H9 (cell line): ENCODE data around the gene MYO1E. TPM values are rescaled to one million over a fixed set of nuclear protein-coding genes. Genes with fewer than 3 reads are reported as not detected.

Source experiments
- DNase-seq: peaks from one replicate; pipeline ENCODE4 v3.0.0-alpha.2; 2017
- H2AFZ ChIP-seq: one replicate; pipeline ENCODE4 v1.6.1; 2013; ENCODE audit warnings: mild to moderate bottlenecking, low read length, control low read depth, moderate library complexity
- H2AK5ac ChIP-seq: 2 replicates; pipeline ENCODE4 v1.6.1; 2013; ENCODE audit warnings: low read length, control low read depth, mixed read lengths; ENCODE audit not compliant: insufficient read length
- H2BK120ac ChIP-seq: one replicate; pipeline ENCODE4 v1.6.1; 2013; ENCODE audit warnings: low read depth, mild to moderate bottlenecking, low read length, control low read depth, inconsistent platforms; ENCODE audit not compliant: poor library complexity, severe bottlenecking
- H2BK12ac ChIP-seq: 2 replicates; pipeline ENCODE4 v1.6.1; 2013; ENCODE audit warnings: low read length, control low read depth, mixed read lengths, low read depth; ENCODE audit not compliant: insufficient read length
- H2BK15ac ChIP-seq: 2 replicates; pipeline ENCODE4 v1.6.1; 2013; ENCODE audit warnings: low read depth, low read length, control low read depth
- H2BK20ac ChIP-seq: one replicate; pipeline ENCODE4 v1.6.1; 2013; ENCODE audit warnings: low read depth, mild to moderate bottlenecking, low read length, control low read depth, inconsistent platforms; ENCODE audit not compliant: poor library complexity, severe bottlenecking
- H2BK5ac ChIP-seq: 2 replicates; pipeline ENCODE4 v1.6.1; 2013; ENCODE audit warnings: low read length, control low read depth, mixed read lengths; ENCODE audit not compliant: insufficient read length
- H3K14ac ChIP-seq: 2 replicates; pipeline ENCODE4 v1.6.1; 2013; ENCODE audit warnings: low read length, control low read depth; ENCODE audit not compliant: insufficient read depth
- H3K18ac ChIP-seq: 2 replicates; pipeline ENCODE4 v1.6.1; 2013; ENCODE audit warnings: low read depth, mild to moderate bottlenecking, mixed read lengths, low read length, control low read depth; ENCODE audit not compliant: insufficient read length
- H3K23ac ChIP-seq: 2 replicates; pipeline ENCODE4 v1.6.1; 2013; ENCODE audit warnings: low read length, control low read depth, mixed read lengths, low read depth; ENCODE audit not compliant: insufficient read length
- H3K23me2 ChIP-seq: 2 replicates; pipeline ENCODE4 v1.6.1; 2013; ENCODE audit warnings: low read depth, mild to moderate bottlenecking, mixed read lengths, low read length, control low read depth; ENCODE audit not compliant: insufficient read length, poor library complexity, severe bottlenecking
- H3K27ac ChIP-seq: 2 replicates; pipeline ENCODE4 v1.5.1; 2013; ENCODE audit warnings: low read length, control low read depth, mixed read lengths, low read depth; ENCODE audit not compliant: insufficient read length
- H3K27me3 ChIP-seq: 2 replicates; pipeline ENCODE4 v1.6.1; 2013; ENCODE audit warnings: low read length, control low read depth, inconsistent platforms; ENCODE audit not compliant: insufficient read depth
- H3K4ac ChIP-seq: 2 replicates; pipeline ENCODE4 v1.6.1; 2013; ENCODE audit warnings: low read depth, mild to moderate bottlenecking, control low read depth, inconsistent platforms, low read length, moderate library complexity
- H3K4me1 ChIP-seq: 2 replicates; pipeline ENCODE4 v1.6.1; 2013; ENCODE audit warnings: low read length, control low read depth, inconsistent platforms; ENCODE audit not compliant: insufficient read depth
- H3K4me2 ChIP-seq: 2 replicates; pipeline ENCODE4 v1.6.1; 2013; ENCODE audit warnings: low read length, control low read depth, mixed read lengths; ENCODE audit not compliant: insufficient read length, insufficient read depth
- H3K56ac ChIP-seq: 2 replicates; pipeline ENCODE4 v1.6.1; 2013; ENCODE audit warnings: low read depth, mild to moderate bottlenecking, mixed read lengths, low read length, control low read depth; ENCODE audit not compliant: insufficient read length
- H3K79me1 ChIP-seq: 2 replicates; pipeline ENCODE4 v1.6.1; 2013; ENCODE audit warnings: low read depth, mild to moderate bottlenecking, moderate library complexity, low read length, control low read depth, inconsistent platforms; ENCODE audit not compliant: insufficient read depth, poor library complexity, severe bottlenecking
- H3K79me2 ChIP-seq: 2 replicates; pipeline ENCODE4 v1.6.1; 2013; ENCODE audit warnings: low read length, control low read depth, inconsistent platforms; ENCODE audit not compliant: insufficient read depth
- H3K9ac ChIP-seq: 2 replicates; pipeline ENCODE4 v1.6.1; 2013; ENCODE audit warnings: low read length, control low read depth, mixed read lengths; ENCODE audit not compliant: insufficient read length; ENCODE audit errors: extremely low read depth
- H3K9me3 ChIP-seq: one replicate; pipeline ENCODE4 v1.6.1; 2013; ENCODE audit warnings: low read depth, low read length, inconsistent platforms; ENCODE audit not compliant: control insufficient read depth
- H3T11ph ChIP-seq: one replicate; pipeline ENCODE4 v1.6.1; 2013; ENCODE audit warnings: mild to moderate bottlenecking, low read length, control low read depth, inconsistent platforms
- H4K20me1 ChIP-seq: one replicate; pipeline ENCODE4 v1.6.1; 2013; ENCODE audit not compliant: control insufficient read depth, insufficient read length, insufficient read depth
- H4K5ac ChIP-seq: 2 replicates; pipeline ENCODE4 v1.6.1; 2013; ENCODE audit warnings: low read depth, mild to moderate bottlenecking, mixed read lengths, low read length, control low read depth; ENCODE audit not compliant: insufficient read length
- H4K8ac ChIP-seq: replicated peaks from 2 replicates; pipeline ENCODE4 v1.6.1; 2013; ENCODE audit warnings: low read length, control low read depth, mixed read lengths, low read depth; ENCODE audit not compliant: insufficient read length
- H4K91ac ChIP-seq: 2 replicates; pipeline ENCODE4 v1.6.1; 2013; ENCODE audit warnings: low read depth, mild to moderate bottlenecking, moderate library complexity, mixed read lengths, low read length, control low read depth; ENCODE audit not compliant: insufficient read length
- H3K27ac Mint-ChIP-seq, 3 experiments: 2 replicates in 2 of 3; 3 replicates in 1 of 3; pipeline ENCODE4 v1.8.0; 2020 to 2021; ENCODE audit warnings: mixed read lengths in 3 of 3, mild to moderate bottlenecking in 1 of 3, moderate library complexity in 1 of 3
- H3K27me3 Mint-ChIP-seq: 2 replicates; pipeline ENCODE4 v1.8.0; 2021; ENCODE audit warnings: low read depth, mild to moderate bottlenecking, moderate library complexity, mixed read lengths
- H3K36me3 Mint-ChIP-seq, 3 experiments: 2 replicates in 2 of 3; 3 replicates in 1 of 3; pipeline ENCODE4 v1.8.0; 2020 to 2021; ENCODE audit warnings: low read depth in 3 of 3, mixed read lengths in 3 of 3; ENCODE audit not compliant: insufficient read depth in 1 of 3
- H3K4me1 Mint-ChIP-seq, 2 experiments: 2 replicates each; pipeline ENCODE4 v1.8.0; 2020; ENCODE audit warnings: mixed read lengths in 2 of 2
- H3K4me3 Mint-ChIP-seq, 2 experiments: 2 replicates in 1 of 2; 3 replicates in 1 of 2; pipeline ENCODE4 v1.8.0; 2020 to 2021; ENCODE audit warnings: mild to moderate bottlenecking in 2 of 2, mixed read lengths in 2 of 2, moderate library complexity in 1 of 2
- H3K9me3 Mint-ChIP-seq, 2 experiments: 2 replicates in 1 of 2; 3 replicates in 1 of 2; pipeline ENCODE4 v1.8.0; 2020; ENCODE audit warnings: mild to moderate bottlenecking in 2 of 2, mixed read lengths in 2 of 2, moderate library complexity in 1 of 2
- WGBS: extraction: QIAGEN DNeasy Blood & Tissue Kit; methylation state at CpG from one replicate; pipeline ENCODE4 v1.1.7; 2013; ENCODE audit warnings: missing lambda C conversion rate, low lambda C conversion rate, mixed read lengths; ENCODE audit not compliant: insufficient read length; ENCODE audit errors: extremely low coverage; 5-methylcytosine and 5-hydroxymethylcytosine counted together
- total RNA-seq: library from RNA; stranded (reverse); gene quantifications from 2 replicates; pipeline ENCODE4 v1.2.1, GENCODE V29; 2021
- TF ChIP-seq, protein P1 (sequence below): fragments of 200-600 bp; sonication (generic); conservative IDR thresholded peaks from 3 replicates; pipeline ENCODE4 v1.8.0; 2021; ENCODE audit warnings: antibody characterized with exemption, mild to moderate bottlenecking

Gene MYO1E
- total RNA-seq, 1 experiment from 2014 or later, result 235 TPM

DNA sequence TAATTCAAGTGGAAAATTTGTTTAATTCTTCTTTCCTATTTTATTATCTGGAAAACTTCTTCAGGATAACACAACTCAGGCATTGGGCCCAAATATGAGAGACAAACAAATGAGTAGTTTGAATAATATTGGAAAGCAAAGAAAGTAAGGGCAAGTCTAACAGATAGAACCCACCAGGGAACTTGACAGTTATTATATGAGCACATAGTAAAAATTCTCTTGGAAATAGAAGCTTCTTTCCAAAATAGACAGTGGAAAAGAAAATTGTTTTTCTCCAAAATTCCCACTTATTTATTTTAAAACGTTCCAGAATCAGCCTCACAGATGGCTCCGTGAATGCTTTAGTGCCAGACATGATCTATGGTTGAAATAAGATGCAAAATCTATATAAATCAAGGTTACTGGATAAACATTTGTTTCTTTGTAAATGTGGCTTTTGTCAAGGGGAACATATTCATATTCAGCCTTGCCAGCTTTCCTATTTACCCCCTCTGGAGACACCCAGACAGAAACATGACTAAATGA, 142.1 kb downstream of the MYO1E start:
- H3K4me1 Mint-ChIP-seq, result peaks cover 0 to 4% of the 10 kb centered on the region in 2 experiments; a peak in 1 of 4 replicates

More for the DNA sequence above, 142.1 kb downstream of the MYO1E start:
- Histone ChIP-seq H3K56ac (no peak overlapping the region), H3K4ac (no peak overlapping the region), H2AFZ (no peak overlapping the region), H2BK120ac (no peak overlapping the region), H3K27ac (no peak overlapping the region), H3K79me2 (no peaks in the 10 kb centered on the region), H2BK15ac (no peak overlapping the region), H4K5ac (no peak overlapping the region), H3K23ac (no peak overlapping the region), H2BK5ac (no peak overlapping the region), H3K23me2 (no peaks in the 10 kb centered on the region), H4K91ac (no peak overlapping the region), H3K9me3 (no peaks in the 10 kb centered on the region), H3K4me2 (no peak overlapping the region), H3K14ac (no peak overlapping the region), H4K8ac (no peak overlapping the region), H2BK12ac (no peak overlapping the region), H3K9ac (no peak overlapping the region), H3T11ph (no peak overlapping the region), H3K18ac (no peak overlapping the region), H2AK5ac (no peak overlapping the region), H4K20me1 (no peaks in the 10 kb centered on the region), H3K27me3 (no peaks in the 10 kb centered on the region), H3K4me1 (0 out of 2 replicates have a peak, but pooled peaks cover 2% of the 10 kb centered on the region), H3K79me1 (no peaks in the 10 kb centered on the region), H2BK20ac (no peak overlapping the region)
- Mint-ChIP-seq H3K4me3 (no peak overlapping the region), H3K9me3 (no peaks in the 10 kb centered on the region), H3K27ac (no peak overlapping the region), H3K27me3 (no peaks in the 10 kb centered on the region), H3K36me3 (peaks cover 2 to 19% (median 12%) of the 10 kb centered on the region in 3 experiments; a peak in 6 of 7 replicates)
- TF ChIP-seq, protein P1, sequence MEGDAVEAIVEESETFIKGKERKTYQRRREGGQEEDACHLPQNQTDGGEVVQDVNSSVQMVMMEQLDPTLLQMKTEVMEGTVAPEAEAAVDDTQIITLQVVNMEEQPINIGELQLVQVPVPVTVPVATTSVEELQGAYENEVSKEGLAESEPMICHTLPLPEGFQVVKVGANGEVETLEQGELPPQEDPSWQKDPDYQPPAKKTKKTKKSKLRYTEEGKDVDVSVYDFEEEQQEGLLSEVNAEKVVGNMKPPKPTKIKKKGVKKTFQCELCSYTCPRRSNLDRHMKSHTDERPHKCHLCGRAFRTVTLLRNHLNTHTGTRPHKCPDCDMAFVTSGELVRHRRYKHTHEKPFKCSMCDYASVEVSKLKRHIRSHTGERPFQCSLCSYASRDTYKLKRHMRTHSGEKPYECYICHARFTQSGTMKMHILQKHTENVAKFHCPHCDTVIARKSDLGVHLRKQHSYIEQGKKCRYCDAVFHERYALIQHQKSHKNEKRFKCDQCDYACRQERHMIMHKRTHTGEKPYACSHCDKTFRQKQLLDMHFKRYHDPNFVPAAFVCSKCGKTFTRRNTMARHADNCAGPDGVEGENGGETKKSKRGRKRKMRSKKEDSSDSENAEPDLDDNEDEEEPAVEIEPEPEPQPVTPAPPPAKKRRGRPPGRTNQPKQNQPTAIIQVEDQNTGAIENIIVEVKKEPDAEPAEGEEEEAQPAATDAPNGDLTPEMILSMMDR, result no peak
- no peak for DNase-seq
- WGBS, result no CpG with 5 or more reads among the region's 2 CpGs
